Keratinocyte (primary cell): Measurements from ENCODE around the gene ZCCHC7. TPM values are rescaled to one million over a fixed set of nuclear protein-coding genes. Genes with fewer than 3 reads are reported as not detected.
"Not testable (repeated sequence)": the region's sequence is repeated elsewhere in the genome, so short reads cannot be mapped to it uniquely, and the experiment has no call there.

Experiments
- DNase-seq: peaks from one replicate; pipeline ENCODE4 v3.0.0-alpha.2; 2011; ENCODE audit warnings: low read depth, missing footprints, low spot score
- FAIRE-seq: peaks from 2 replicates; lab custom pipeline; 2011; peaks lifted over from hg19 to GRCh38; lab: Jason Lieb, UNC
- H2AFZ ChIP-seq: 2 replicates; pipeline ENCODE4 v1.6.0; 2012; ENCODE audit warnings: low read length, control low read depth, inconsistent platforms; ENCODE audit not compliant: control insufficient read depth
- H3K27ac ChIP-seq: 2 replicates; pipeline ENCODE4 v1.5.1; 2011; ENCODE audit warnings: low read length; ENCODE audit not compliant: control insufficient read depth, insufficient read depth
- H3K27me3 ChIP-seq: 3 replicates; pipeline ENCODE4 v1.6.0; 2011; ENCODE audit warnings: low read length; ENCODE audit not compliant: control insufficient read depth, insufficient read depth; ENCODE audit errors: extremely low read depth
- H3K36me3 ChIP-seq, 2 experiments: 2 replicates in 1 of 2; 3 replicates in 1 of 2; pipeline ENCODE4 v1.5.1; 2011; ENCODE audit warnings: low read length in 2 of 2, mild to moderate bottlenecking in 1 of 2; ENCODE audit not compliant: control insufficient read depth in 2 of 2, insufficient read depth in 2 of 2; ENCODE audit errors: extremely low read depth in 1 of 2
- H3K4me1 ChIP-seq: 3 replicates; pipeline ENCODE4 v1.5.1; 2011; ENCODE audit warnings: low read length; ENCODE audit not compliant: control insufficient read depth, insufficient read depth; ENCODE audit errors: extremely low read depth
- H3K4me2 ChIP-seq: 3 replicates; pipeline ENCODE4 v1.6.0; 2011; ENCODE audit warnings: low read depth, low read length; ENCODE audit not compliant: control insufficient read depth, insufficient read depth; ENCODE audit errors: extremely low read depth
- H3K4me3 ChIP-seq, 3 experiments: fragments of 200-600 bp in 1 of 3; sonication (generic) in 1 of 3; 2 replicates in 2 of 3; 3 replicates in 1 of 3; pipeline ENCODE4 v1.5.1; 2011 to 2016; ENCODE audit warnings: low read length in 3 of 3, mild to moderate bottlenecking in 3 of 3, control low read depth in 2 of 3, inconsistent platforms in 1 of 3, low read depth in 1 of 3, mixed read lengths in 1 of 3, mixed run types in 1 of 3, moderate library complexity in 1 of 3; ENCODE audit not compliant: control insufficient read depth in 2 of 3, insufficient read depth in 2 of 3; ENCODE audit errors: extremely low read depth in 1 of 3
- H3K79me2 ChIP-seq: 2 replicates; pipeline ENCODE4 v1.6.0; 2012; ENCODE audit warnings: low read length; ENCODE audit not compliant: control insufficient read depth, insufficient read depth
- H3K9ac ChIP-seq: 3 replicates; pipeline ENCODE4 v1.6.0; 2011; ENCODE audit warnings: low read length; ENCODE audit not compliant: control insufficient read depth, insufficient read depth; ENCODE audit errors: extremely low read depth
- H3K9me1 ChIP-seq: 3 replicates; pipeline ENCODE4 v1.6.0; 2011; ENCODE audit warnings: low read length; ENCODE audit not compliant: control insufficient read depth, insufficient read depth; ENCODE audit errors: extremely low read depth
- H3K9me3 ChIP-seq: 2 replicates; pipeline ENCODE4 v1.5.1; 2012; ENCODE audit warnings: low read depth, low read length; ENCODE audit not compliant: control insufficient read depth
- H4K20me1 ChIP-seq: 3 replicates; pipeline ENCODE4 v1.6.0; 2011; ENCODE audit warnings: low read length; ENCODE audit not compliant: control insufficient read depth, insufficient read depth; ENCODE audit errors: extremely low read depth
- EZH2 ChIP-seq: IDR thresholded peaks from one replicate; pipeline ENCODE4 v1.6.1; 2012; ENCODE audit warnings: inconsistent platforms, mild to moderate bottlenecking, low read length, moderate library complexity
- dilution Hi-C: fragments of 300-500 bp; cut with MboI; formaldehyde crosslinking; loops from one replicate; pipeline ENCODE4 v1.7.0; 2020; ENCODE audit warnings: low sequenced_read_pairs; ENCODE audit not compliant: extremely low pct_ligation_motif_present
- polyA plus RNA-seq, 5 experiments: library from polyadenylated mRNA; depleted of rRNA in 3 of 5; stranded (reverse) in 3 of 5; stranded (forward) in 1 of 5; unstranded in 1 of 5; fragments of >200 nt; gene quantifications; 1 replicate in 1 of 5; 2 replicates in 3 of 5; 3 replicates in 1 of 5; pipeline versions ENCODE4 v1.2.1 to v1.2.3, GENCODE V29; 2011 to 2012; ENCODE audit warnings: missing spikeins in 2 of 5, low read depth in 1 of 5, low replicate concordance in 1 of 5
- TF ChIP-seq, protein P1 (sequence below), 3 experiments: IDR thresholded peaks in 1 of 3; conservative IDR thresholded peaks in 1 of 3; optimal IDR thresholded peaks in 1 of 3; 2 replicates in 2 of 3; 3 replicates in 1 of 3; pipeline versions ENCODE3 to v1.5.1; 2011; ENCODE audit warnings: low read length in 3 of 3, mild to moderate bottlenecking in 3 of 3, moderate library complexity in 2 of 3, control low read depth in 1 of 3, inconsistent platforms in 1 of 3; ENCODE audit not compliant: insufficient read depth in 2 of 3; ENCODE audit errors: extremely low read depth in 1 of 3

ZCCHC7 gene
- polyA plus RNA-seq, 1 donor (not counting 4 experiments of a cell fraction or from before 2014, with no cell fraction given), result 16.5 TPM

DNA sequence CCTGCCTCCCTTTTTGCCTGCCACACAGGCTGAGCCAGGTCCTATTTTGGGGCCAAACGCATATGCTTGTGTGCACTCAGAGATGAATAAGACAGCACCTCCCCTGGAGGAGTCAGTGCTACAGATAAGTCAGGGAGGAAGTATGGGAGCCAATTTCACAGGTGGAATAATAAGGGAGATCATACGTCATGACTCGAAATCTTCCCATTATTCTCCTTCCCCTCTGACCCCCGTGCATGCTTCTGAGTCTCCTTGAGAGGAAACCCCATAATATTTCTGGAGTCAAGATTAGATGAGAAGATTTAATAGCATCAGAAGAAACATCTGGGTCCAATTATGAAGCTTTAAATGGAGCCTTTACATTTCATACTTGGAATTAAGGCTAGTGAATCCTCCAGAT lies 15.1 kb upstream of the ZCCHC7 start:
- TF ChIP-seq EZH2, result no peak
- TF ChIP-seq, protein P1, sequence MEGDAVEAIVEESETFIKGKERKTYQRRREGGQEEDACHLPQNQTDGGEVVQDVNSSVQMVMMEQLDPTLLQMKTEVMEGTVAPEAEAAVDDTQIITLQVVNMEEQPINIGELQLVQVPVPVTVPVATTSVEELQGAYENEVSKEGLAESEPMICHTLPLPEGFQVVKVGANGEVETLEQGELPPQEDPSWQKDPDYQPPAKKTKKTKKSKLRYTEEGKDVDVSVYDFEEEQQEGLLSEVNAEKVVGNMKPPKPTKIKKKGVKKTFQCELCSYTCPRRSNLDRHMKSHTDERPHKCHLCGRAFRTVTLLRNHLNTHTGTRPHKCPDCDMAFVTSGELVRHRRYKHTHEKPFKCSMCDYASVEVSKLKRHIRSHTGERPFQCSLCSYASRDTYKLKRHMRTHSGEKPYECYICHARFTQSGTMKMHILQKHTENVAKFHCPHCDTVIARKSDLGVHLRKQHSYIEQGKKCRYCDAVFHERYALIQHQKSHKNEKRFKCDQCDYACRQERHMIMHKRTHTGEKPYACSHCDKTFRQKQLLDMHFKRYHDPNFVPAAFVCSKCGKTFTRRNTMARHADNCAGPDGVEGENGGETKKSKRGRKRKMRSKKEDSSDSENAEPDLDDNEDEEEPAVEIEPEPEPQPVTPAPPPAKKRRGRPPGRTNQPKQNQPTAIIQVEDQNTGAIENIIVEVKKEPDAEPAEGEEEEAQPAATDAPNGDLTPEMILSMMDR (optimal IDR thresholded peaks at IDR 0.05 in 1 of 3, IDR thresholded peaks at IDR 0.05 in 1 of 3, conservative IDR thresholded peaks at IDR 0.05 in 1 of 3; ENCODE audit: extremely low read depth in 1 of 3, insufficient read depth in 2 of 3, low read length in 3 of 3), result no peak
- Histone ChIP-seq H3K9me3 (no peaks in the 10 kb centered on the region), H3K4me2 (no peak overlapping the region), H3K4me3 (no peak overlapping the region), H2AFZ (no peak overlapping the region), H3K27ac (no peak overlapping the region), H4K20me1 (no peaks in the 10 kb centered on the region), H3K4me1 (peaks cover 11% of the 10 kb centered on the region), H3K36me3 (no peaks in the 10 kb centered on the region), H3K9ac (no peak overlapping the region), H3K27me3 (peaks cover 5% of the 10 kb centered on the region), H3K79me2 (no peaks in the 10 kb centered on the region), H3K9me1 (no peaks in the 10 kb centered on the region)
- dilution Hi-C loops, result no loop called here
- DNase-seq, result no peak
- no peak for FAIRE-seq

DNA sequence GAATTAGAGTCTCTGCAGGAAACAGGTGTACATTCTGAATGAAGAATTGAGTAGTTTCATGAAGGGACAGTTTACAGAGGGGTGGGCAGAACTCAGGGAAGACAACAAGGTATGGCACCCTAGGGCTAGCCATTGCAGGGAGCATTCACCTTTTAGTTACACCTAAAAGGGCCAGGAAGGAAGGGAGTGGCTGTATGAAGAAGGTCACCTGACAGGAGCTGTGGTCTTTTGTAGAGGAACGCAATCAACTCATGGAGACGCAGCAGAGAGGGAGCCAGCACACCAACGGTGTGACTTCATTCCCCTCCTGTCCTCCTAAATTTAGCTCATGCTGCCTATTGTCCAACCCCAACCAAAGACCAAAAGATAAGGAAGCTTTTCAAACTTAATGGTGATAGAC lies 12.7 kb upstream of the ZCCHC7 start:
- Histone ChIP-seq H3K27ac (no peak overlapping the region), H3K9me3 (no peaks in the 10 kb centered on the region), H2AFZ (no peak overlapping the region), H3K9me1 (no peaks in the 10 kb centered on the region), H3K79me2 (no peaks in the 10 kb centered on the region), H3K4me2 (no peak overlapping the region), H4K20me1 (no peaks in the 10 kb centered on the region), H3K4me3 (no peak overlapping the region), H3K9ac (no peak overlapping the region), H3K4me1 (peaks cover 4% of the 10 kb centered on the region), H3K36me3 (no peaks in the 10 kb centered on the region), H3K27me3 (peaks cover 5% of the 10 kb centered on the region)
- TF ChIP-seq, protein P1 (optimal IDR thresholded peaks at IDR 0.05 in 1 of 3, IDR thresholded peaks at IDR 0.05 in 1 of 3, conservative IDR thresholded peaks at IDR 0.05 in 1 of 3; ENCODE audit: extremely low read depth in 1 of 3, insufficient read depth in 2 of 3, low read length in 3 of 3), result no peak
- no peak for TF ChIP-seq EZH2
- no peak for FAIRE-seq
- DNase-seq, result no peak
- dilution Hi-C loops, result no loop called here

DNA sequence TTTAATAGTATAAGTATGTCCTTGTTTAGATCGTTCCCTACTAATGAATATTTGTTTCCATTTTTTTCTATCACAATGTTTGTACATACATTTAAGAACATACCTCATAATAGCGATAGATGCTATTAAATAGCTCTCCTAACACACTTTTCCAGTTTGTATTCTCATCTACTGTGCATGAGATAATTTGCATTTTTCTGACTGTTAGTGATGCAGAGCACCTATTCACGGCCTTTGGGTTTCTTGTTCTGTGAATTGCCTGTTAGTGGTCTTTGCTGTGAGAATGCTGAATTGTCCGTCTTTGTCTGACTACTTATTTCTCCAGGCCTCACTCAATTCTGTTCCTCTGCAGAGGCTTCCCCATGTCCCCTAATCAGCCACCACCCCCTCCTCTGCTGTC lies 5.9 kb upstream of the ZCCHC7 start:
- H3K36me3 ChIP-seq, H3K4me2 ChIP-seq, H3K79me2 ChIP-seq, H3K27me3 ChIP-seq, H3K4me1 ChIP-seq, H2AFZ ChIP-seq, FAIRE-seq, dilution Hi-C loops, H4K20me1 ChIP-seq, H3K27ac ChIP-seq, H3K9me3 ChIP-seq, H3K4me3 ChIP-seq, H3K9ac ChIP-seq, H3K9me1 ChIP-seq, DNase-seq: not testable (repeated sequence)
